ENCODE measurements around the gene ABCC3. TPM values are rescaled to one million over a fixed set of nuclear protein-coding genes. Genes with fewer than 3 reads are reported as not detected.
"Not testable (repeated sequence)": the region's sequence is repeated elsewhere in the genome, so short reads cannot be mapped to it uniquely, and the experiment has no call there.

ABCC3 gene
- total RNA-seq, 6 donors from 2014 or later: 34.2 to 268 (median 57.7) TPM

GRCh38 chr17:50676065-50676975 lies 41.6 kb downstream of the ABCC3 start:
- WGBS, 2 donors: 90 to 96% methylated on average over 21 to 24 of the region's 24 CpGs
- Histone ChIP-seq H3K27me3 (no peaks in the 10 kb centered on the region), H3K27ac (no peak overlapping the region), H3K4me1 (peaks cover under 1 to 12% (median 3%) of the 10 kb centered on the region in 4 donors), H3K36me3 (no peaks in the 10 kb centered on the region), H3K9me3 (no peaks in the 10 kb centered on the region), H3K4me3 (no peak overlapping the region)
- DNase-seq (no peak), ATAC-seq (ENCODE audit: low FRiP score in 2 of 2) (no peak)
- no peak for TF ChIP-seq EP300 (IDR thresholded peaks at IDR 0.05)
- TF ChIP-seq, protein P1, sequence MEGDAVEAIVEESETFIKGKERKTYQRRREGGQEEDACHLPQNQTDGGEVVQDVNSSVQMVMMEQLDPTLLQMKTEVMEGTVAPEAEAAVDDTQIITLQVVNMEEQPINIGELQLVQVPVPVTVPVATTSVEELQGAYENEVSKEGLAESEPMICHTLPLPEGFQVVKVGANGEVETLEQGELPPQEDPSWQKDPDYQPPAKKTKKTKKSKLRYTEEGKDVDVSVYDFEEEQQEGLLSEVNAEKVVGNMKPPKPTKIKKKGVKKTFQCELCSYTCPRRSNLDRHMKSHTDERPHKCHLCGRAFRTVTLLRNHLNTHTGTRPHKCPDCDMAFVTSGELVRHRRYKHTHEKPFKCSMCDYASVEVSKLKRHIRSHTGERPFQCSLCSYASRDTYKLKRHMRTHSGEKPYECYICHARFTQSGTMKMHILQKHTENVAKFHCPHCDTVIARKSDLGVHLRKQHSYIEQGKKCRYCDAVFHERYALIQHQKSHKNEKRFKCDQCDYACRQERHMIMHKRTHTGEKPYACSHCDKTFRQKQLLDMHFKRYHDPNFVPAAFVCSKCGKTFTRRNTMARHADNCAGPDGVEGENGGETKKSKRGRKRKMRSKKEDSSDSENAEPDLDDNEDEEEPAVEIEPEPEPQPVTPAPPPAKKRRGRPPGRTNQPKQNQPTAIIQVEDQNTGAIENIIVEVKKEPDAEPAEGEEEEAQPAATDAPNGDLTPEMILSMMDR (IDR thresholded peaks at IDR 0.05): no peak
- no peak for TF ChIP-seq POLR2A (IDR thresholded peaks at IDR 0.05)
- no peak for TF ChIP-seq POLR2AphosphoS5 (IDR thresholded peaks at IDR 0.05)

DNA sequence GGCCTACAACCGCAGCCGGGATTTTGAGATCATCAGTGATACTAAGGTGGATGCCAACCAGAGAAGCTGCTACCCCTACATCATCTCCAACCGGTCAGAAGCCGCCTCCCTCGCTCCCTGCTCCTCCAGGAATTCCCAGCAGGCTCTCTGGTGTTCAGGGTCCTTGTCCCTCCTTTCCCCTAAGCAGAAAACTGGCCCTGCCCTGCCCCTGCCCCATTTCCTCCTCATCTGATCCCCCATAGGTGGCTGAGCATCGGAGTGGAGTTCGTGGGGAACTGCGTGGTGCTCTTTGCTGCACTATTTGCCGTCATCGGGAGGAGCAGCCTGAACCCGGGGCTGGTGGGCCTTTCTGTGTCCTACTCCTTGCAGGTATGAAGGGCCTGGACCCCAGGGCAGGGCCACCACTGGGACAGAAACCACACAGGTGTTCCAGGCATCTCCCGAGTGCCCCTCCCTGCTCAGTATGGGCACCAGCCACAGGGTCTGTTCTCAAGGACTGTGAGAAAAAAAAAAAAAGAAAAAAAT lies 43.2 kb downstream of the ABCC3 start:
- WGBS, 2 donors: 93% methylated on average over 12 of the region's 12 CpGs
- Histone ChIP-seq H3K36me3 (no peaks in the 10 kb centered on the region), H3K9me3 (no peaks in the 10 kb centered on the region), H3K4me3 (no peak overlapping the region), H3K27ac (no peak overlapping the region), H3K4me1 (peaks cover 3 to 13% (median 5%) of the 10 kb centered on the region in 4 donors), H3K27me3 (no peaks in the 10 kb centered on the region)
- DNase-seq: no peak
- TF ChIP-seq POLR2A (IDR thresholded peaks at IDR 0.05): no peak
- ATAC-seq (ENCODE audit: low FRiP score in 2 of 2): no peak

DNA sequence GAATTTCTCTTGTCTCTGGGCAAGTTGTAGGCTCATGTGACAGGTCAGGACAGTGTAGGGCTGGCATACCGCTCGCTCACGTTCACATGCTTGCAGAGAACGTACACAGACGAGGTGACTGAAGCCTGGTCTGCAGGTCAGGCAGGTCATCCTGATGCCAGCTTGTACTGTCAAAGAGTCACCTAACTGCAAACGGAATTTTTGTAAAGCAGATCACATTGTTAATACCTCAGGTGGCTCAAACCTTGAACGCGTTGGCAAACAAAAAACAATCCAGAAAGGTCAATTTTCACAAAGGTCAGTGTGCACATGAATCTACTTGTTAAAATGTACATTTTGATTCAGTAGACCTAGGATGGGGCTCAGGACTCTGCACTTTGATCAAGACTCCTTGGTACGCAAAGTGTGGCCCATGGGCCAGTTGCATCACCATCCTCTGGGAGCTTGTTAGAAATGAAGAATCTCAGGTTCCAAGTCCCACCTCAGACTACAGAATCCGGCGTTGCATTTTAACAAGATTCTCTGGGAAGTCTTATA lies 44.4 kb downstream of the ABCC3 start:
- no peak for DNase-seq
- H3K4me1 ChIP-seq: peaks cover 3 to 10% (median 5%) of the 10 kb centered on the region in 4 donors
- 87 to 92% methylated on average over 11 of the region's 11 CpGs for WGBS, 2 donors

DNA sequence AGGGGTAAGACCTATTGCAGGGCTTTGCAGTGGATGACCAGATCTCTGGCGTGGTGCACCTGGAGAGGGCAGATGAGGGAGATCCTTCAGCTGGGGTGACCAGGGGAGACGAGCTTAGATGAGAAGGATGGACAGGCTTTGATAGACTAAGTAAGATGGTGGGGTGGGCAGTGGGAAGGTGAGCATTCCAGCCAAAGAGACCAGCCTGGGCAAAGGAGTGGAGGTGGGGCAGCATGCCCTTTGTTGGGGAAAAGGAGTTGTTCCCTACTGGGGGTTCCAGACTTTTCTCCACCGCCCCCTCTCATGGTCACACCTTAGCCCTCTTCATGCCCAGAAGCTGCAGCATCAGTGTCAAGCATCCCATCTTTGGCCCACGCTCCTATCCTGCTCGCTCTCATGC lies 45.4 kb downstream of the ABCC3 start:
- Histone ChIP-seq H3K27ac (no peak overlapping the region), H3K27me3 (no peaks in the 10 kb centered on the region), H3K9me3 (no peaks in the 10 kb centered on the region), H3K4me3 (no peak overlapping the region), H3K4me1 (peaks cover 3 to 10% (median 5%) of the 10 kb centered on the region in 4 donors), H3K36me3 (no peaks in the 10 kb centered on the region)
- DNase-seq: no peak
- ATAC-seq (ENCODE audit: low FRiP score in 2 of 2): no peak
- WGBS, 2 donors: 95% methylated on average over 5 of the region's 5 CpGs
- TF ChIP-seq POLR2A (IDR thresholded peaks at IDR 0.05) (no peak), EP300 (IDR thresholded peaks at IDR 0.05) (no peak), POLR2AphosphoS5 (IDR thresholded peaks at IDR 0.05) (no peak)
- TF ChIP-seq, protein P1 (IDR thresholded peaks at IDR 0.05): no peak

More for the DNA sequence above, 44.4 kb downstream of the ABCC3 start:
- TF ChIP-seq POLR2AphosphoS5 (IDR thresholded peaks at IDR 0.05): no peak
- no peak for TF ChIP-seq POLR2A (IDR thresholded peaks at IDR 0.05)
- TF ChIP-seq, protein P1 (IDR thresholded peaks at IDR 0.05): no peak
- no peak for TF ChIP-seq EP300 (IDR thresholded peaks at IDR 0.05)
- Histone ChIP-seq H3K27me3 (no peaks in the 10 kb centered on the region), H3K27ac (no peak overlapping the region), H3K9me3 (no peaks in the 10 kb centered on the region), H3K36me3 (no peaks in the 10 kb centered on the region), H3K4me3 (no peak overlapping the region)
- no peak for ATAC-seq (ENCODE audit: low FRiP score in 2 of 2)

- not testable (repeated sequence) for H3K27me3 ChIP-seq
- WGBS, 2 donors: 69 to 71% methylated on average over 11 to 12 of the region's 12 CpGs
- peak in 1 of 2 donors; percentile 4 for ATAC-seq (ENCODE audit: low FRiP score in 2 of 2)
Measured at GRCh38 chr17:50680543-50681262, 46.0 kb downstream of the ABCC3 start.

More at GRCh38 chr17:50680543-50681262, 46.0 kb downstream of the ABCC3 start:
- H3K9me3 ChIP-seq, H3K4me3 ChIP-seq, DNase-seq, H3K27ac ChIP-seq, H3K36me3 ChIP-seq: not testable (repeated sequence)
- H3K4me1 ChIP-seq: peaks cover 3 to 10% (median 5%) of the 10 kb centered on the region in 4 donors

All from upper lobe of left lung (tissue), 6 donors.